ENCODE data around the gene METTL1. TPM values are rescaled to one million over a fixed set of nuclear protein-coding genes. Genes with fewer than 3 reads are reported as not detected.
A peak's percentile ranks its signal among the peaks of the same experiment; 100 is the strongest.

The METTL1 gene
- total RNA-seq, 1 experiment from 2014 or later, result 341 TPM

DNA sequence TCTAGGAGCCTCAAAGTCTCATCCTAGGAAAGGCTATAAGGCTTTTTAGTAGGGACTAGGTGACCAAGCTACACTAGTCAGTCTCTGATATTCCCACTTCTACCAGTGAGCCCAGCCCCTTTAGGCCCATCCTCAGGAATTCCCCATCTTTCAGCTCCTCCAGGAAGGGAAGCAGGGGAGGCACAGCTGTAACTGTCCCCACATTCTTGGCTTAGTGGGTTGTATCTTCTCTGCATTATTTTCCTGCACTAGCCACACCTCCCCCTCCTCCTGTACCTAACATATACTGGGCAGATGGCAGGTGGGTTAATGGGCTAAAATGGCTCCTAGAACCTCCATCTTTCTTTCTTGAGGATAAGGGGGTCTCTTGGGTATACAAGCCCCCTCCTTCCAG, 4.6 kb downstream of the METTL1 start:
- Histone ChIP-seq H3K4me3 (no peak overlapping the region), H3K4me1 (peaks cover 9% of the 10 kb centered on the region), H3K9me3 (replicated peaks) (no peaks in the 10 kb centered on the region), H3K36me3 (peaks cover 76% of the 10 kb centered on the region), H3K27me3 (no peaks in the 10 kb centered on the region), H3K27ac (no peak overlapping the region)
- DNase-seq, result peak; percentile 72 to 75

DNA sequence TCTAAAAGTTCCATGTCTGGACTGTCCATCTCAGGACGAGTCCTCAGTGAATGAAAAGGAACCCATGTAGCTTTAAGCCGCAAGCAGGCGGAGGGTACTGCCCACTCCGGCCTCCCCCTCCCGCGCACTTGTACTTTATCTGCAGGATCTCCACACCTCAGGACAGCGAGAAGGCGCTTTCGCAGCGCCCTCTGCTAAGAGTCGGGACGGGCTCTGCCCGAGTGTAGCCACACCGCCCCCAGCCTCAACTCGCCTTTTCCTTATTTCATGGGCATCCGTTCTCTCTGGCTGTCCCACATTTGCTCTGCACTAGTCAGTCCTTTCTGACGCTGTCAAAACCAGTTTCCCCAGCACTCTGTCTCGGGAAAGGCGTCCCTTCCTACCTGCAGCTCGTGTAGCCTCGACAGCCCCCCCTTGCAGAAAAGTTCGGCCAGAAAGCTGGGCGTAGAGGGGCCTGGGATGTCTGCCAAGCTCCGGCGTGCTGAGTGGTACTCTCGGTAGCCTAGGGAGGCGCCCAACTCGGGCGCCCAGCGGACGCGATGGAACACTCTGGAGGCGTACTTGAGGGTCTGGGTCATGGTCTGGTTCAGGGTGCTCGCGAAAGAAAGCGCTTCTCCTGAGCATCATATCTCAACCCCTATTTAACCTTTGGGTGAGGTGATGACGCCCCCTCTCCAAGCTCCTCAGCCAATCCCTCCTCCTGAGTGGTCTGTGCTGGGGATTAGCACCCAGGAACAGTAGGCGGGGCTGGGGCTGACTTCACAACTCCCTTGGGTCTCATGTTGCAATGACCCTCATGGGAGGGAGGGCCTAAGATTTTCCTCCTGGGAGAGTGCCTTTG, 5.2 kb downstream of the METTL1 start, which contains the start of gene CYP27B1:
TSS of gene CYP27B1 (minus strand) at position 615 of the 841 bp plus-strand sequence. CDS start at position 578, 37 bp downstream.
- Histone ChIP-seq H3K27ac (no peak within 1 kb of the TSS), H3K4me1 (peaks cover 9% of the 10 kb centered on the region), H3K9me3 (replicated peaks) (no peaks in the 10 kb centered on the region), H3K27me3 (no peaks in the 10 kb centered on the region), H3K4me3 (no peak within 1 kb of the TSS), H3K36me3 (peaks cover 83% of the 10 kb centered on the region)
- DNase-seq, result peak in 1 of 2 experiments; percentile 89

DNA sequence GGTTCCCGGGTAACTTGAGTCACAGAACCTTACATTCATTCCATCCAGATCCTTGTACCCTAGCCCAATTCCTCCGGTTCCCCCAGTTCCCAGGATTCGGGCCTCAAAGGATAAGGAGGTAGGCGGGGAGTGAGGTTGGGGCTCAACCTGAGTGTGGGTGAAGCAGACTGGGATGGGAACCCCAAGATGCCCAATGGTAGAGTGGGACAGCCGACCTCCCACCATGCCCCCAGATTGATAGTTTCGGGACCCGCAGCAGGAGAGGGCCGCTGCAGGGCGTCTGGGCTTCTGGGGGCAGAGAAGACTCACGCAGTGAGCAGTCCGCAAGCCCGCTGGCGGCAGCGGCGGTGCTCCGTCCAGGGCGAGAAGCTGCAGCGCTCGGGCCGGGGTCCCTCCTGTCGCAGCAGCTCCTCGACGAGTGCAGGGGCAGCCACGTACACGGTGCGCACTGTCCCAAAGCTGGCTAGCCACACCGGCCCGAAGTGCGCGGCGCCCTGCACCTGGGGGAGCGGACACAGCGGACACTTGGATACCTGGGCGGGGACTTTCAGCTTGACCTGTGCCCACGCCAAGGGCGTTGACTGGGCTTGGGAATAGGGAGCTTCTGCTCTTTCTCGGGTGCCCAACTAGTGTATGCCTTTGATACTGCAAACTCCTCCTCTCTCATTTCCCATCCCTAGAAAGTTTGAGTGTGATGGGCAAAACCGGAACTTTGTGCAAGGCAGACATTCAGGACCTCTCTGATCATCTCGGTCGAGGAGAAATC, 6.0 kb downstream of the METTL1 start:
- Histone ChIP-seq H3K9me3 (replicated peaks) (no peaks in the 10 kb centered on the region), H3K4me3 (no peak overlapping the region), H3K27ac (no peak overlapping the region), H3K36me3 (peaks cover 84% of the 10 kb centered on the region), H3K27me3 (no peaks in the 10 kb centered on the region), H3K4me1 (peaks cover 6% of the 10 kb centered on the region)
- DNase-seq, result peak; percentile 65 to 68

DNA sequence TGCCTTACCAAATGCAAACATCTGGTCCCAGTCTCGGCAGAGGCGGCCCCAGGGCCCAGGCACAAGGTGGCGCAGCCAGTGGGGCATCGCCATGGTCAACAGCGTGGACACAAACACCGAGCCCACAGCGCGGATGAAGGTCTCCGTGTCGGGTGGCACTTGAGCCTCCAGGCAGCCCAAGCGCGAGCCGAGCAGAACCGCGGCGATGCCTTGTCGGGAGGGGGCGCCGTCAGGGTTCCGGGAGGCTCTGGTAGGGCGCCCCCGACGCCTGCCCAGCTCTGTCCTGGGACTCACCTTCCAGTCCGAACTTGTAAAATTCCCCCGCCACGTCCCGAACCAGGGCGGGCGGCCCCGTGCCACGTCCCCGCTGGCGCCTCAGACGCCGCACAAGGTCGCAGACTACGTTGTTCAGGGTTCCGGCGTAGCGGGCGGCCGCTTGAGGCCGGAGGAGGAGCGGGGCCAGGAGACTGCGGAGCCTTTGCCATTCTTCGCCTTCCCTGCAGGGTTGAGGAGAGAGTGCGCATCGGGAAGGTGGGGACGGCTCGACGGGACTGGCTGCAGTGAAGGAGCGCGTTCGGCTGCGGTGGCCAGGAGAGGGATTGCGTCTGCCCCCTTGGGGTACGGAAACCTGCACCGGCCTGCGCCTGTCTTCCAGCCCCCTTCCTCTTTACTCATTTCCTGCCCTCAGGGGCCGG, 6.8 kb downstream of the METTL1 start:
- peaks cover 81% of the 10 kb centered on the region for H3K36me3 ChIP-seq
- H3K27me3 ChIP-seq, result no peaks in the 10 kb centered on the region
- no peaks in the 10 kb centered on the region for H3K9me3 ChIP-seq (replicated peaks)
- peaks cover 5% of the 10 kb centered on the region; the same call in 1 of the 2 replicates for H3K4me1 ChIP-seq
- H3K4me3 ChIP-seq, result no peak overlapping the region
- peak; percentile 64 to 74 for DNase-seq
- no peak overlapping the region for H3K27ac ChIP-seq

DNA sequence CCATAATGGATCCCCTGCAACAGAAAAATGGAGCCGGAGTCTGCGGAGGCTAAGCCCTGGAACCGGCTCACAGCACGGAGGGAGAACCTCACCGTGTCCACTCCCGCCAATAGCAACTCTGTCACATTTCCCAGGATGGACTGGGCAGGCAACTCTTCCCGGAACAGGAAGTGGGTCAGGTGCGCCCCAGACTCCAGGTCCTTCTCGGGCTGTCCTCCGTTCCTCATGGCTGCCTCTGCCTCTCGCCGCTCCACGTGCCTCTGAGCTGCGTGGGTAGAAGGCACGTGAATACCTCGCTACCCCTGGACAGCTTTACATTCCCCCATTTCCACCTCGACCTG, 7.3 kb downstream of the METTL1 start:
- DNase-seq, result peak; percentile 62 to 67
- Histone ChIP-seq H3K4me1 (peaks cover 5% of the 10 kb centered on the region; the same call in 1 of the 2 replicates), H3K9me3 (replicated peaks) (no peaks in the 10 kb centered on the region), H3K36me3 (peaks cover 76% of the 10 kb centered on the region), H3K4me3 (no peak overlapping the region), H3K27me3 (no peaks in the 10 kb centered on the region), H3K27ac (no peak overlapping the region)

DNA sequence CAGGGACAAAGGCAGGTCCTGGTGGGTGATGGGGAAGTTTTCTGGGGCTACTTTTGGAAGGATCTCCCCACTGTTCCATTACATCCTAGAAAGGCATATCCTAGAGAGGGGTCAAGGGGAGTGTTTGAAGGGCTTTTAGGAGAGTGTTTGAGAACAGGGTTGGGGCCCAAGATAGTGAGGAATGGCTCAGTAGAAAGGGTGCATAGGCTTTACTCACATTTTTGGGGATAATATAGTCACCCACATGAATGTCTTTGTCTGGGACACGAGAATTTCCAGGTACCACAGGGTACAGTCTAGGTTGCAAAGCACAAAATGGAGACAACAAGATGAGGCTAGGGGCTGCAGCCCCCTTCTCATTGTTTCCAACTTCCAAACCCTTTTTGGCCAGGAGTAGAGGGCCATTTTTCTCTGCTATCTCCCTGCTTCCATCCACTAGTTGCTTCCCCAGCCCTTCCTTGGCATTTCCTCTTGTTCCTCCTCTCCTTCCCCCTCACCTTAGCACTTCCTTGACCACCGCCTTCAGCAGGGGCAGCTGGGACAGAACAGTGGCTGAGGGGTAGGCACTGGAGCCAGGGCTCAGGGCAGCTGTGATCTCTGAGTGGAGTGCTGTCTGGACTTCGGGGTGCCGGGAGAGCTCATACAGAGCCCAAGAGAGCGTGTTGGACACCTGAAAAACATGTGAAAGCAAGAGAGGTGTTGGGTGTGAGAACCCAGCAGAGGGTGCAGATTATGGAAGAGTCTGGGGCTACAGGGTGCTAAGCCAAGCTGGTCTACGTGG, 7.8 kb downstream of the METTL1 start:
- Histone ChIP-seq H3K9me3 (replicated peaks) (no peaks in the 10 kb centered on the region), H3K27ac (no peak overlapping the region), H3K27me3 (no peaks in the 10 kb centered on the region), H3K36me3 (peaks cover 73% of the 10 kb centered on the region), H3K4me1 (peaks cover 5% of the 10 kb centered on the region; the same call in 1 of the 2 replicates), H3K4me3 (no peak overlapping the region)
- DNase-seq, result peak in 1 of 2 experiments; percentile 62

DNA sequence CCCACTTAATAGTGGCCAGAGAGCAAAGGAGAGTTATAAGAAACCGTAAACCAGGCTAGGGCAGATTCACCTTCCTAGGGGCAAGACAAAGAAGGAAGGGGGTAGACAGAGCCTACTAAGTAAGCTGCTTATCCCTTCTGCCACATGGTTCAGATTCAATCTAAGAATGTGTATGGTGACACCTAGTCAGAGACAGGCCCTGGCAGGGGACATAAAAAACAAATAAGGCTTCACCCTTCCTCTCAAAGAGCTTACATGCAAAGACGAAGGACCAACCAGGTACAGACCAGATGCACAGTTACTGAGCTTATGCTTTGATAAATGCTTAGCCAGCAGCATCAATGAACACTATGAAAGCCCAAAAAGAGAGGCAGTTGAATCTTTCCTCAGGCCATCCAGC, 9.4 kb downstream of the METTL1 start:
- no peak overlapping the region for H3K27ac ChIP-seq
- H3K27me3 ChIP-seq, result no peaks in the 10 kb centered on the region
- no peaks in the 10 kb centered on the region for H3K9me3 ChIP-seq (replicated peaks)
- H3K4me1 ChIP-seq, result peaks cover 3% of the 10 kb centered on the region; the same call in 1 of the 2 replicates
- no peak overlapping the region for H3K4me3 ChIP-seq
- peaks cover 59% of the 10 kb centered on the region for H3K36me3 ChIP-seq
- DNase-seq, result peak in 1 of 2 experiments; percentile 60

DNA sequence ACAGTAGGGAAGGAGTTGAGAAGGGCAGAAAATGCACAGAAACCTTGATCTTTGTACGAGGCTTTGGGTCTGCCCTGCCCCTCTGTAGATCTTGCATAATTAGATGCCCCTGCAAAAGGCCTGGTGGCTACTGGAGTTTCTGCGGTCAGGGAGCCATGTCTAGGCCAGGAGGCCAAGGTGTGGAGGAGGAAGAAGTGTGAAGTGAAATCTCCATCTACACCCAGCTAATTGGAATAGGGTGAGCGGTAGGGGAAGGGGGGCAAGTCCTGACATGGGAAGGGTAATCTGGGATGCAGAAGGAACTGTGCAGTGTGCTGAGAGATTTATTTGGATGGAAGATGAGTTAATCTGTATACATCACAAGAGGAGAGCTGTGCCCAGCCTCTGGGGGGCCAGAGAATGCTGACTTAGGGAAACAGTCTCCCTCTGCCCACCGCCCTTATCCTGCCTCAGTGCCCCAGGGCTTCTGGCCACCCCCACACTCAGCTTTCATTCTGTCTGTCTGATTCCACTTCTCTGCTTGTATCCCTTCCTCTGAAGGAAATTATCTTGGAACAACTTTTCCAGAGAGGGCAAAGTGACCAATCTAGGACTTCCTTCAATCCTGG, 10.4 kb downstream of the METTL1 start:
- no peaks in the 10 kb centered on the region for H3K9me3 ChIP-seq (replicated peaks)
- no peak overlapping the region for H3K4me3 ChIP-seq
- peak; percentile 60 to 64 for DNase-seq
- H3K27me3 ChIP-seq, result no peaks in the 10 kb centered on the region
- H3K27ac ChIP-seq, result no peak overlapping the region
- H3K36me3 ChIP-seq, result peaks cover 49% of the 10 kb centered on the region
- peaks cover 1% of the 10 kb centered on the region for H3K4me1 ChIP-seq

DNA sequence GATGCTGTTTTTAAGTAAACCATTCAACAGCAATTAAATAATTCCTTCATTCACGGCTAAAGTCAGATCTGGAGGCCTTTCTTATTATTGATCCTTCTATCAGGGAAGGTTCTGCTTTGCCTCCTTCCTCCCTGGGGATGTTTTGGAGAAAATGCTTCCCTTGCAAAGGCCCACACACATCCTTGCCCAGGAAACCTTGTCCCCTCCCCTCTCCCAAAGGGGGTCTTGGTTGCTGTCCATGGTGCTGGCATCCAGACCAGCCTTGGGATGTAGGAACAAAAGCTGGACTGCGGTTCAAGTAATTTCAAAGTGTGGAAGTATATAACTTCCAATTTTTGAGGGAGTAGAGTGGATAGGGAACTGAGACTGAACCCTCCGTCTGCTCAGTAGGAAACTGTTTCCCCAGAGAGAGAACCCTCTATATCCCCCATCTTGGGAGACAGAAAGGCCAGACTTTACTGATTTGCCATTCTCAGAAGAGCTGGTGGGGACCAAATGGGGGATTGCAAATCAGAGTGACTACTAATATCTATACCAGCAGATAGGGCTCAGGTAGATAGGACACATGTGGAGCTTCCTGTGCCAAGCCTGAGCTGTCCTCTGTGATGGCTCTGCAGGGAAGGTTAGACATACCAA, 11.4 kb downstream of the METTL1 start:
- Histone ChIP-seq H3K9me3 (replicated peaks) (no peaks in the 10 kb centered on the region), H3K27me3 (no peaks in the 10 kb centered on the region), H3K27ac (no peak overlapping the region), H3K36me3 (peaks cover 46% of the 10 kb centered on the region), H3K4me1 (peaks cover 7% of the 10 kb centered on the region), H3K4me3 (no peak overlapping the region)
- peak in 1 of 2 experiments; percentile 96 for DNase-seq

DNA sequence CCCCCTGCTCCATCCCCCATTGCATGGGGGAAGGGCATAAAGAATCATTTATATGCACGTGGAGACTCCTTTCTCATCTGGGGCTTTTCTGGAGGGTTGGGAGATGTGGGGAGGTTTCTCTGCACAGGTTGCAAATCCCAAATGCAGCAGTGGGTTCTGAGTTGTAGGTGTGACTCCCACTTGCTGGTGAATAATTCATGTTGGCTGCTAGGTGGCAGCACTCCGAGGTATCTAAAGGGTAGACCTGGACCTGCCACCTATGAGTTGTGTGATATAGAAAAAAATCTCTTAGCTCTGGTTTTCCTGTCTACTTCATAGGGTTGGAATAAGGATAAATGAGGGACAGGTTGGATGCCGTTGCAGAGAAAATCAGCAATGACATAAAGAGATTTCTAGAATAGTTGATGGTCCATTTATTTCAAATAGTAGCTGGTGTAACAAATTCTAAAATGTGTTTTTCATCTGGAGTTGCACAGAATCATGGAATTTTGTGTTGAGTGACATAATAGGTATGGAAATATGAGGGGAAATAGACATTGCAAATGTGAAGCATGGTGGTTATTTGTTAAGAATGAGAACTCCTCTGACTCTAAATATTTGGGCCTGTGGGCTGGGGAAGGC, 12.4 kb downstream of the METTL1 start:
- H3K4me3 ChIP-seq, result no peak overlapping the region
- H3K4me1 ChIP-seq, result peaks cover 9% of the 10 kb centered on the region
- DNase-seq, result peak; percentile 62 to 88
- H3K27ac ChIP-seq, result no peak overlapping the region
- H3K9me3 ChIP-seq (replicated peaks), result no peaks in the 10 kb centered on the region
- peaks cover 2% of the 10 kb centered on the region for H3K27me3 ChIP-seq
- H3K36me3 ChIP-seq, result peaks cover 38% of the 10 kb centered on the region

DNA sequence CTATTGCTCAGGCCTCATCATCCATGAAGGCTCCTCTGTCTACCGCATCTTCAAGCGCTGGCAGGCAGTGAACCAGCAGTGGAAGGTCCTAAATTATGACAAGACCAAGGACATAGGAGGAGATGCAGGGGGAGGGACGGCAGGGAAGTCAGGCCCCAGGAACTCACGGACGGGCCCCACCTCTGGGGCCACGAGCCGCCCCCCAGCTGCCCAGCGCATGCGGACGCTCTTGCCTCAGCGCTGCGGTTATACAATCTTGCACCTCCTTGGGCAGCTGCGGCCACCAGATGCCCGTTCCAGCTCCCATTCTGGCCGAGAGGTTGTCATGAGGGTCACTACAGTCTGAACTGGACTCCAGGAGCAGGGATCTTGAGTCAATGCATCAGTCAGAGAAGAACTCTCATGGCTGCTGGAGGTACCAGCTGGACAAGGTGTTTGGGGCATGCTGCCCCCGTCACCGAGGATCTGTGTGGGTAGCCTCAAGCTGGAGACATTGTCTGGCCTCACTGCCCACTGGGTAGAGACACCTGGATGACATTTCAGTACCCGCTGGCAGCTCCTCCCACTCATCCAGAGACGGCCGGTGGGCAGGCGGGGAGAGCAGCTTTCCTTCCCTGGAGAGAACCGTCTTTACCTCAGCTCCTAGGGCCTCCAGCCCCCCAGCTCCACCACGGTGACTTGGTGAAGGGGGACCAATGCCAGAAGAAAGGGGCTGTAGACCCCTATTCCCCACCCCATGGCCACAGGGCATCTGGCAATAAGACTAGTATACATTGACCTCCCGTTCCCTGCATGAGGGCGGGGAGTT, 13.1 kb downstream of the METTL1 start:
- H3K27me3 ChIP-seq, result peaks cover 7% of the 10 kb centered on the region
- peaks cover 11% of the 10 kb centered on the region for H3K4me1 ChIP-seq
- no peak overlapping the region for H3K27ac ChIP-seq
- peak; percentile 68 to 71 for DNase-seq
- H3K36me3 ChIP-seq, result peaks cover 31% of the 10 kb centered on the region
- no peak overlapping the region for H3K4me3 ChIP-seq
- H3K9me3 ChIP-seq (replicated peaks), result no peaks in the 10 kb centered on the region

DNA sequence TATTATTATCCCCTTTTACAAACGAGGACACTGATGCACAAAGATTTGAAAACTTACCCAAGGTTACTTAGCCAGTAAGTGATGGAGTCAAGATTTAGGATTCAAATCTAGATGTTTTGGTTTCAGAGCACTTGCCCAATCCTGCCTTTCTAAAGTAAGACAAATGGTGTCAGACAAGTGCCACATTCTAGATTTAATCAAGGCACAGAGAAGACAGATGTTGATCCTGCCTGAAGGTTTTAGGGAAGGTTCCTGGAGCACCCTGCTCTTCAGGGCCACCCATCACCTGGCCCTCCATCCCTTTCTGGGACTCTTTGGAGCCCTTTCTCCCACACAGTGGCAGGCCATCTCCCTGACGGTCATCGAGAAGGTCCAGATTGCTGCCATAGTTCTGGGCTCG, 14.1 kb downstream of the METTL1 start:
- Histone ChIP-seq H3K4me1 (peaks cover 18% of the 10 kb centered on the region), H3K9me3 (replicated peaks) (no peaks in the 10 kb centered on the region)

More for the DNA sequence above, 14.1 kb downstream of the METTL1 start:
- DNase-seq, result peak in 1 of 2 experiments; percentile 59
- H3K27ac ChIP-seq, result no peak overlapping the region
- no peak overlapping the region for H3K4me3 ChIP-seq
- peaks cover 7% of the 10 kb centered on the region for H3K27me3 ChIP-seq
- H3K36me3 ChIP-seq, result peaks cover 21% of the 10 kb centered on the region

Measured in SJCRH30 (cell line).